ENCODE data around the gene DIS3L2. TPM values are rescaled to one million over a fixed set of nuclear protein-coding genes. Genes with fewer than 3 reads are reported as not detected.

DIS3L2 gene
- total RNA-seq, 1 donor from 2014 or later, result 25.2 TPM

- H3K36me3 ChIP-seq (ENCODE audit: control insufficient read depth, insufficient read depth, low read length), result no peaks in the 10 kb centered on the region
- DNase-seq (ENCODE audit: low read depth), result no peak
- H3K27me3 ChIP-seq (ENCODE audit: control insufficient read depth, insufficient read depth, low read length), result no peaks in the 10 kb centered on the region
- H3K4me3 ChIP-seq (ENCODE audit: low read depth, low read length), result no peak overlapping the region
- TF ChIP-seq CTCF (IDR thresholded peaks at IDR 0.05; ENCODE audit: insufficient read depth, low read length, poor library complexity, severe bottlenecking), result no peak
These were observed 242.4 kb downstream of the DIS3L2 start for GRCh38 chr2:232203936-232204335.

- Histone ChIP-seq H3K36me3 (ENCODE audit: control insufficient read depth, insufficient read depth, low read length) (no peaks in the 10 kb centered on the region), H3K27me3 (ENCODE audit: control insufficient read depth, insufficient read depth, low read length) (no peaks in the 10 kb centered on the region), H3K4me3 (ENCODE audit: low read depth, low read length) (no peak overlapping the region)
- no peak for TF ChIP-seq CTCF (IDR thresholded peaks at IDR 0.05; ENCODE audit: insufficient read depth, low read length, poor library complexity, severe bottlenecking)
- peak; percentile 38 for DNase-seq (ENCODE audit: low read depth)
These were observed 243.0 kb downstream of the DIS3L2 start for GRCh38 chr2:232204457-232204931.

- DNase-seq (ENCODE audit: low read depth), result no peak
- no peak for TF ChIP-seq CTCF (IDR thresholded peaks at IDR 0.05; ENCODE audit: insufficient read depth, low read length, poor library complexity, severe bottlenecking)
- H3K4me3 ChIP-seq (ENCODE audit: low read depth, low read length), result no peak overlapping the region
- no peaks in the 10 kb centered on the region for H3K27me3 ChIP-seq (ENCODE audit: control insufficient read depth, insufficient read depth, low read length)
- H3K36me3 ChIP-seq (ENCODE audit: control insufficient read depth, insufficient read depth, low read length), result no peaks in the 10 kb centered on the region
These were observed 245.7 kb downstream of the DIS3L2 start for GRCh38 chr2:232207174-232207573.

- no peak for DNase-seq (ENCODE audit: low read depth)
- Histone ChIP-seq H3K36me3 (ENCODE audit: control insufficient read depth, insufficient read depth, low read length) (no peaks in the 10 kb centered on the region), H3K4me3 (ENCODE audit: low read depth, low read length) (no peak overlapping the region), H3K27me3 (ENCODE audit: control insufficient read depth, insufficient read depth, low read length) (no peaks in the 10 kb centered on the region)
- TF ChIP-seq CTCF (IDR thresholded peaks at IDR 0.05; ENCODE audit: insufficient read depth, low read length, poor library complexity, severe bottlenecking), result no peak
These were observed 248.8 kb downstream of the DIS3L2 start for GRCh38 chr2:232210306-232210705.

- Histone ChIP-seq H3K4me3 (ENCODE audit: low read depth, low read length) (no peak overlapping the region), H3K27me3 (ENCODE audit: control insufficient read depth, insufficient read depth, low read length) (no peaks in the 10 kb centered on the region), H3K36me3 (ENCODE audit: control insufficient read depth, insufficient read depth, low read length) (no peaks in the 10 kb centered on the region)
- no peak for TF ChIP-seq CTCF (IDR thresholded peaks at IDR 0.05; ENCODE audit: insufficient read depth, low read length, poor library complexity, severe bottlenecking)
- no peak for DNase-seq (ENCODE audit: low read depth)
These were observed 250.5 kb downstream of the DIS3L2 start for GRCh38 chr2:232211743-232212686.

All from kidney epithelial cell (primary cell).